GM18858 (cell line): Measurements from ENCODE around the gene CNTNAP2.

Source experiments
- ATAC-seq: cut with Tn5 transposase; IDR thresholded peaks from one replicate; pipeline ENCODE4 v1.9.1; 2021; ENCODE audit not compliant: unreplicated experiment

Gene CNTNAP2

DNA sequence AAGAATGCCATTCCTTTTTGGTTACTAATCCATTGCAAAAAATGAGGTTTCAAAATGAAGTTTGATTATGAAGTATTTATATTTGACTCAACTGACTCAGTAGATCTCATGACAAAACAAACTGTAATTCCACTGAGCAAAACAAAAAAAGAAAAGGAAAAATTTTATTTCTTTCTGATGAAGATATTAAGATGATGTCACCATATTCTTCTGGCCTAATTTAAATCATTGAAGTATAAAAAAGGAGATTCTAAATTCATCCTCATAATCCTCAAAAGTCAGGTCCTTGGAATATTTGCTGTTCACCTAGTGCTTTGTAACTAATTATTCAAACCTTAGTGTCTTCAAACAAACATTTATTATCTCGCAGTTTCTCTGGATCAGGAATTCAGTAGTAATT, 1183.7 kb downstream of the CNTNAP2 start:
- no peak for ATAC-seq

GRCh38 chr7:147304376-147304775, 1187.8 kb downstream of the CNTNAP2 start:
- no peak for ATAC-seq

GRCh38 chr7:147305827-147306226, 1189.2 kb downstream of the CNTNAP2 start:
- ATAC-seq: no peak

GRCh38 chr7:147308539-147308938, 1191.9 kb downstream of the CNTNAP2 start:
- ATAC-seq: no peak

GRCh38 chr7:147311336-147311735, 1194.7 kb downstream of the CNTNAP2 start:
- ATAC-seq: no peak

GRCh38 chr7:147321504-147321903, 1204.9 kb downstream of the CNTNAP2 start:
- no peak for ATAC-seq

DNA sequence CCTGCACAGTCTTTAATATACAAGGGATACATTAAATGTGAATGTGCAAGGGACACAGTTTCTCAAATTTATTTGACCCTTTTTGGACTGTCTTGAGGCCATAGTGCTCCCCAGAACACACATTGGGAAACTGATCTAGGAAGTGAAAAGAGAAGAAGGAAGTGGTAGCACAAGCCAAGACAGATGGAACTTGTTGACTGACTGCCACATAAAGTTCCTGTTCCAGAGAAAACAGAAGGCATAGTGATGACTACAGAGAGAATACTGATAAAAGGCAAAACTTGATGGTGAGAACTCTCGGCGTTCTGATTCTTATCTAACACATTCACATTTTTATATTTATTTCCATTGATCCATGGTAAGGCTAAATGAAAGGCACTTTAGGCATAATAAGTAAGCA, 1216.4 kb downstream of the CNTNAP2 start:
- no peak for ATAC-seq

DNA sequence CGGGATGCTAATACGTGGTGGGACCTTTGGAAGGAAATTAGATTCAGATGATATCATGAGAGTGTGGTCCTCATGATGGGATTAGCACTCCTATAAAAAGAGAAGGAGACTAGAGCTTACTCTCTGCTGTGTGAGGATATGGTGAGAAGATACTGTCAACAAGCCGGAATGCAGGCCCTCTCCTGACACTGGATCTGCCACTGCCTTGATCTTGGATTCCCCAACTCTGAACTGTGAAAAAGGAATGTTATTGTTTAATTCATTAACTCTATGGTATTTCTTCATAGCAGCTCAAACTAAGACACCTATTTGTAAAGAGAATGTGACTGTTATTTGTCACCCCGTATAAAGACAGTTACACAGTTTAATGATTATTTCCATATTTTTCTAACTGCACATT, 1246.5 kb downstream of the CNTNAP2 start:
- ATAC-seq: no peak

DNA sequence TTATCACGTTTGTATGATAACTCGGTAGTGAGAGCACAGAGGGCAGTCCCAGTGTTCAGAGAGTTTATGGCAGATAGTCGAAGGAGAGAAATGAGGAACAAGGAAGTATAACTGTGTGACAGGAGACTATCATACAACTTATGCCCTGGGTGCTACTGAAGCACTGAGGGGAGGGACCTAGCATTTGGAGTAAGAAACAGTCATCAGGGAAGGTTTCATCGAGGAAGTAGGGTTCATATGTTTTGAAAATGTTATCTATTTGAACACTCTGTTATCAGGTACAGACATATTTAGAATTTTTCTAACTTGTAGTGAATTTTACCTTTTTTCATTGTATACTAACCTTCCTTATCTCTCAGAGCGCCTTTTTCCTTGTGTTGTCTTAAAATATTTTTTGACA, 1259.6 kb downstream of the CNTNAP2 start:
- no peak for ATAC-seq

GRCh38 chr7:147380926-147381325, 1264.3 kb downstream of the CNTNAP2 start:
- no peak for ATAC-seq

GRCh38 chr7:147394329-147394728, 1277.7 kb downstream of the CNTNAP2 start:
- no peak for ATAC-seq

- ATAC-seq: no peak
Measured at GRCh38 chr7:147400221-147400689, 1283.7 kb downstream of the CNTNAP2 start.

DNA sequence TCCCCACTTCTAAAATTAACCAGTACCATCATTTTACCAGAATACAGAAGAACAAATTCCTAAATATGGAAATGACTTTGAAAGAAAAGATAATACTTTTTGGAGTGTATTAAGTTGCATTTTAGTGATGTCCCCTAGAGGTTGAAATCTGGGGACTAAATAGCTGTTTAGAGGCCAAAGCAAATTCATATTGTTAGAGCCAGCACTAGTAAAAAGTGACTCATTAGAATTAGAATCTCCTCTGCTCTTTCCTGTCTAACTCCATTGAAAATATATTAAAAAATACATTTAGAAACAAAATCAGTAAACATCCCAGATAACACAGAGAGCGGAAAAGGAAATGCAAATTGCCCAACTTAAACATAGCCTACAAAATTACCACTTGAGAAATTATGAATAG, 1284.3 kb downstream of the CNTNAP2 start:
- no peak for ATAC-seq

- no peak for ATAC-seq
Measured at GRCh38 chr7:147405621-147406020, 1289.0 kb downstream of the CNTNAP2 start.

- ATAC-seq: no peak
Measured at GRCh38 chr7:147406521-147407135, 1290.0 kb downstream of the CNTNAP2 start.

DNA sequence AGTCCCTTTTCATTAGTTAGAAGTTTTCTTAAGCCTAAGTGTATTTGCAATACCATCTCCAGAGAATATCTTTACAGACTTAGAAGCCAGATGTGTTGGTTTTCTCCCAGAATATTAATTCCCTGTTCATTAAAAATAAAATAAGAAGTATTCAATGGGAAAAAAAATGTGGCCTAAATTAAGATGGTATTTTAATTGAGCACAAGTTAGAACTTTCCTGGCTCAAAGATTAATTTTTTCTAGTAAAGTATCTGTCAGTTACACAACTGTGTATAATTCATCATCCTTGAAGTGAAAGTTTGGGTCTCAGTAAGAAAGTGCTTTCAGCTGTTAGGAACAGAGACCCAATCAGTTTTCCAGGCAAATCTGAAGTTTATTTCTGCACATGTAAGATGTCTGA, 1294.5 kb downstream of the CNTNAP2 start:
- ATAC-seq: no peak

DNA sequence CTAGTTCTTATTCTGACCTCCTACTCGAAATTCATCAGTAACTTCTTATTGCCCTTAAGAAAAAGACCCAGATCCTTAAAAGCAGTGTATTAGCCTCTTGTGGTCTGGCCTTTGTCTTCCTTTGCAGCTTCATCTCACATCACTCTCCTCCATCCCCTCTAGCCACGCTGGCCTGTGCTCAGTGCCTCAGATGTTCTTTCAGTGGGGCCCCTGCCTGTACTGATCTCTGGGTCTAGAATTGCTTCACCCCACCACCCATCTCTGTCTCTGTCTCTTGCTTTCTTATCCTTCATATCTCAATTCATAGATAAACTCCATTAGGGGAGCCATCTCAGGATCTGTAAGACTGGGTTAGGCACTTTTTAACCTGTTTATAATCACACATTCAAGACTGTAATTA, 1295.5 kb downstream of the CNTNAP2 start:
- no peak for ATAC-seq

GRCh38 chr7:147412782-147413556, 1296.4 kb downstream of the CNTNAP2 start:
- ATAC-seq: no peak

- ATAC-seq: no peak
Measured at GRCh38 chr7:147413557-147413870, 1296.9 kb downstream of the CNTNAP2 start.

DNA sequence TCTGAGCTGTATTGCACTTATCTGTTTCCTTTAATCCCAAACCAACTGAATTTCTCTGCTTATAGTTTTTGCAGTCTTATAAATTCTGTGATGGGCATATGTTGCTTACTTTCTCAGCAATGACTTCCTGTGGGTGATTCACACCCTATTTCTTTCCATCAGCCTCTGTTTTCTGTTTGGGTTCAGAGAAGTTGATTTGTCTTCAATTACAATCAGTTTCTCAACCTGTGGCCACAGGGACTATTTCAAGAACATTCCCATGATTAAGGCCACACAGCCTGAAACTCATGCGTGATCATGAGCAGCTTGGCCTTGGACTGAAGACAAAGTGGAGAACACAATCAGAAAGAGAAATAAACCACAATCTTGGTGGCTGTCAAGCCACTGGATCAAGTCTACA, 1299.4 kb downstream of the CNTNAP2 start:
- ATAC-seq: no peak

DNA sequence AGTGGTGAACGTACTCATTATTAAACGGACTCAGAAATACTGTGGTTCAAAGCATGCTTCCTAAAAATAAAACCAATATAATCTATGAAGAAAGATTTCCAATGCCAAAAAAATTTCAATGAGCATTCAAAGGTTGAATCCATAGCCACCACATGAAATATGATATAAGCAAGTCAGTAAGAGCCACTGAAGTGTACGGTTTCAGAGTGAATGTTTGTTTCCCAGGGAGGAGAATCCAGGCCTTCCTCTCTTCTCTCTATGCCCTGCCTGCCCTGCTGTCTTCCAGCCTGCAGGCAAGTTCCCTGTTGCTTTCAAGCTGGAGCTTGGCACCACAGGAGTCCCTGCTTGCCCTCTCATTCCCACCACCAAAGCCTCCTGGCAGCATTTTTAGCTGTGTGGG, 1302.4 kb downstream of the CNTNAP2 start:
- ATAC-seq: no peak

GRCh38 chr7:147423875-147424274, 1307.3 kb downstream of the CNTNAP2 start:
- ATAC-seq: no peak

- no peak for ATAC-seq
Measured at GRCh38 chr7:147428075-147428474, 1311.5 kb downstream of the CNTNAP2 start.
